Measurements from ENCODE around the gene NDUFB10.

The NDUFB10 gene

DNA sequence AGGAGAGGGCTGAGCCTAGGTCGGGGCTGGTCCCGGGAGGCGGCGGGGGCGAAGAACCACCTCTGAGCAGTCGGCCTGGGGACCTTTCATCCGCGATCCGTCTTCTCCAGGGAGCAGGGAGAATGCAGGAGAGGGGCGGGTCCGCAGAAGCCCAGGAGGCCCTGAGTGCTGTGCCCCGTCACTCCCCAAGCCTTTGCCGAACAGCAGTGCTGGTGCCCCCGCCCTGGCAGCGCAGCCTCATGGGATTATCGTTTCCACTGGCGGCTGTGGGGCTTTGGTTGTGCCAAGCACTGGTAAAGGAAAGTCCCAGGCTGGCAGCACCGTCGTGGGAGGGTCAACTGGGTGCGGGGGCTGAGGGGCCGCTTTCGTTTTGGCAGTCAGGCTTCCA lies 13.1 kb downstream of the NDUFB10 start:
- TF ChIP-seq, protein P1, sequence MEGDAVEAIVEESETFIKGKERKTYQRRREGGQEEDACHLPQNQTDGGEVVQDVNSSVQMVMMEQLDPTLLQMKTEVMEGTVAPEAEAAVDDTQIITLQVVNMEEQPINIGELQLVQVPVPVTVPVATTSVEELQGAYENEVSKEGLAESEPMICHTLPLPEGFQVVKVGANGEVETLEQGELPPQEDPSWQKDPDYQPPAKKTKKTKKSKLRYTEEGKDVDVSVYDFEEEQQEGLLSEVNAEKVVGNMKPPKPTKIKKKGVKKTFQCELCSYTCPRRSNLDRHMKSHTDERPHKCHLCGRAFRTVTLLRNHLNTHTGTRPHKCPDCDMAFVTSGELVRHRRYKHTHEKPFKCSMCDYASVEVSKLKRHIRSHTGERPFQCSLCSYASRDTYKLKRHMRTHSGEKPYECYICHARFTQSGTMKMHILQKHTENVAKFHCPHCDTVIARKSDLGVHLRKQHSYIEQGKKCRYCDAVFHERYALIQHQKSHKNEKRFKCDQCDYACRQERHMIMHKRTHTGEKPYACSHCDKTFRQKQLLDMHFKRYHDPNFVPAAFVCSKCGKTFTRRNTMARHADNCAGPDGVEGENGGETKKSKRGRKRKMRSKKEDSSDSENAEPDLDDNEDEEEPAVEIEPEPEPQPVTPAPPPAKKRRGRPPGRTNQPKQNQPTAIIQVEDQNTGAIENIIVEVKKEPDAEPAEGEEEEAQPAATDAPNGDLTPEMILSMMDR (IDR thresholded peaks at IDR 0.05; ENCODE audit: low read depth, low read length), result no peak
- no peaks in the 10 kb centered on the region for H3K9me3 ChIP-seq (ENCODE audit: severe bottlenecking)
- no peaks in the 10 kb centered on the region for H3K27me3 ChIP-seq (ENCODE audit: insufficient read depth, low read depth, severe bottlenecking)
- H3K4me3 ChIP-seq (ENCODE audit: low read depth, low read length), result peak overlapping the region; percentile 76
- DNase-seq, result no peak
- peak overlapping the region; percentile 73 for H3K27ac ChIP-seq
- H3K36me3 ChIP-seq, result peaks cover 36% of the 10 kb centered on the region

DNA sequence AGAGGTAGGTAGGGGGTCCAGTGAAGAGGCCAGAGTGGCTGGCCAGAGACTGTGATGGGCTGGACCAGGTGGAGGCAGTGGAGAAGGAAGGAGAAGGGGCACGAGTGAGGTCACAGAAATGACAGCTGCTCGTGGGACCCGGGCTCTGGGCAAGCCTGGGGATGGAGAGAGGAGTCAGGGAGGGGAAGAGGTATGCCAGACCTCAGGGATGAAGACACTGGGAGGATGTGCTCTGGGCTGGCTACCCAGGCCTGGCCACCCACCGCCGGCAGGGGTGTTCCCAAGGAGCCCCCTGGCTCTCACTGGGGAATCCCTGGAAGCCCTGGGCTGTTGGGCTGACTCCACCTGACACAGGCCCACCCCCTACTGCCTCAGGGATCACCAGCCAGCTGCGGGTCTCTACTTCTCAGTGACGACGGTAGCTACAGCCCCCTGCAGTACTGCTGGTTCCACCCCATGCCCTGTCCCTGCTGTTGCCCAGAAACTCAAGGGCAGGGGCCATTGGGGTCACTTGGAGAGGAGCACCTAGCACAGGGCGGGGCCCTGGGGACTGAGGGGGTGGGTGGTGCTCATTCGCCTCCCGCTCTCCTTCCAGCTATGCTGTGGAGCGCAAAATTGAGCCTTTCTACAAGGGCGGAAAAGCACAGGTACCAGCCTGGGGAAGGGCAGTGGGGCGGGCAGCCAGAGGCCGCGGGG lies 14.3 kb downstream of the NDUFB10 start:
- TF ChIP-seq, protein P1 (IDR thresholded peaks at IDR 0.05; ENCODE audit: low read depth, low read length), result no peak
- no peak for DNase-seq
- H3K9me3 ChIP-seq (ENCODE audit: severe bottlenecking), result no peaks in the 10 kb centered on the region
- H3K27me3 ChIP-seq (ENCODE audit: insufficient read depth, low read depth, severe bottlenecking), result no peaks in the 10 kb centered on the region
- H3K27ac ChIP-seq, result no peak overlapping the region
- peaks cover 47% of the 10 kb centered on the region for H3K36me3 ChIP-seq
- H3K4me3 ChIP-seq (ENCODE audit: low read depth, low read length), result no peak overlapping the region

DNA sequence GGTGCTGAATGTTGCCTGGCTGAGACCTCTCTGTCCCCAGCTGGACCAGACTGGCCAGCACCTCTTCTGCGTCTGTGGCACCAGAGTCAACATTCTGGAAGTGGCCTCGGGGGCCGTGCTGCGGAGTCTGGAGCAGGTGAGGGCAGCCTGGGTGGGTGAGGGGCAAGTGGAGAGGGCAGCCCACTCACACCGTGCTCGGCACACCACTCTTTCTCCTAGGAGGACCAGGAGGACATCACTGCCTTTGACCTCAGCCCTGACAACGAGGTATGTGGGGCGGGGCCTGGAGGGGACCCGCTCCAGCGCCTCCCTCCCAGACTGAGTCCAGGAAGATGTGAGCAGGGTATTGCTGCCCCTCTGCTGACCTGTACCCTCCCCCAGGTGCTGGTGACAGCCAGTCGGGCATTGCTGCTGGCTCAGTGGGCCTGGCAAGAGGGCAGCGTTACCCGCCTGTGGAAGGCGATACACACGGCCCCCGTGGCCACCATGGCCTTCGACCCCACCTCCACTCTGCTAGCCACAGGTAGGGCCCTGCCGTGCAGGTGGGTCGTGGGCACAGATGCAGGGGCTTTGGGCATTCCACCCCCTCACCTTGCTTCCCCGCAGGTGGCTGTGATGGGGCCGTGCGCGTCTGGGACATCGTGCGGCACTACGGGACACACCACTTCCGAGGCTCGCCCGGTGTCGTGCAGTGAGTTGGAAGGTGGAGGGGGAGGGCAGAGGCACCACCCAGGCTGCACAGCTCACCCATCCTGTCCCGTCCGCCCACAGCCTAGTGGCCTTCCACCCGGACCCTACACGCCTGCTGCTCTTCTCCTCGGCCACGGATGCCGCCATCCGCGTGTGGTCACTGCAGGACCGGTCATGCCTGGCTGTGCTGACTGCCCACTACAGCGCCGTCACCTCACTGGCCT lies 15.1 kb downstream of the NDUFB10 start:
- H3K4me3 ChIP-seq (ENCODE audit: low read depth, low read length), result no peak overlapping the region
- no peak for DNase-seq
- no peaks in the 10 kb centered on the region for H3K27me3 ChIP-seq (ENCODE audit: insufficient read depth, low read depth, severe bottlenecking)
- TF ChIP-seq, protein P1 (IDR thresholded peaks at IDR 0.05; ENCODE audit: low read depth, low read length), result no peak
- H3K36me3 ChIP-seq, result peaks cover 54% of the 10 kb centered on the region
- no peak overlapping the region for H3K27ac ChIP-seq
- H3K9me3 ChIP-seq (ENCODE audit: severe bottlenecking), result no peaks in the 10 kb centered on the region

DNA sequence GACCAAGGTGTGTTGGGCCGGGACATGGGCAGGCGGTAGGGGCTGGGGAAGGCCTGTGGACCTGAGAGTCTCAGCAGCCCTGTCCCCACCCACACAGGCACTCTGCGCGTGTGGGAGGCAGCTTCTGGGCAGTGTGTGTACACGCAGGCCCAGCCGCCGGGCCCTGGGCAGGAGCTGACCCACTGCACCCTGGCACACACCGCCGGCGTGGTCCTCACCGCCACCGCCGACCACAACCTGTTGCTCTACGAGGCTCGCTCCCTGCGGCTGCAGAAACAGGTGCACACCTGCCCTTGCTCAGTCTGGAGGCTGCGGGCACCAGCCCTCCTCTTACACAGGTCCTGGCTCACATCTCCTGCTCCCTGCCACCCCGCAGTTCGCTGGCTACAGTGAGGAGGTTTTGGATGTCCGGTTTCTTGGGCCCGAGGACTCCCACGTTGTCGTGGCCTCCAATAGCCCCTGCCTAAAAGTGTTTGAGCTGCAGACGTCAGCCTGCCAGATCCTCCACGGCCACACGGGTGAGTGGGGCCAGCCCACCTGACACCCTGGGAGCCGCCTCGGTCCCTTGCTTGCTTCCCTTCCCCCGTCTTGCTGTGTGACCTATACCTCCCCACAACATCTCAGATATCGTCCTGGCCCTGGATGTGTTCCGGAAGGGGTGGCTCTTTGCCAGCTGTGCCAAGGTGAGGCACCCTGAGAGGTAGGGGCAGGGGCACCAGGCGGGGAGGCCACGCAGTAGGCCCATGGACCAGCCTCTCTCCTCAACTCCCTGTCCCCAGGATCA lies 16.3 kb downstream of the NDUFB10 start:
- peaks cover 61% of the 10 kb centered on the region for H3K36me3 ChIP-seq
- no peak overlapping the region for H3K4me3 ChIP-seq (ENCODE audit: low read depth, low read length)
- TF ChIP-seq, protein P1 (IDR thresholded peaks at IDR 0.05; ENCODE audit: low read depth, low read length), result no peak
- no peaks in the 10 kb centered on the region for H3K9me3 ChIP-seq (ENCODE audit: severe bottlenecking)
- no peaks in the 10 kb centered on the region for H3K27me3 ChIP-seq (ENCODE audit: insufficient read depth, low read depth, severe bottlenecking)
- no peak for DNase-seq
- no peak overlapping the region for H3K27ac ChIP-seq

DNA sequence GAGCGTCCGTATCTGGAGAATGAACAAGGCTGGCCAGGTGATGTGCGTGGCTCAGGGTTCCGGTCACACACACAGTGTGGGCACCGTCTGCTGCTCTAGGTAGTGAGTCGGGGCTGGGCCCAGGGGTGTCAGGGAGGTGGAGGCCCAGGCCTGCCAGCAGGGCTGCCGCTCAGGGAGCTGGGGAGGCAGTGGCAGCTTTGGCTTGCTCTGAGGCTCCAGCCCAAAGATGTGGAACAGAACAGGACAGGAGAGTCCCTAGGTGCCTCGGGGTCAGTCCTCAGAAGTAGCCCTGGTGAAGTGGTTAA lies 16.8 kb downstream of the NDUFB10 start:
- TF ChIP-seq, protein P1 (IDR thresholded peaks at IDR 0.05; ENCODE audit: low read depth, low read length), result no peak
- no peak overlapping the region for H3K27ac ChIP-seq
- no peaks in the 10 kb centered on the region for H3K9me3 ChIP-seq (ENCODE audit: severe bottlenecking)
- H3K36me3 ChIP-seq, result peaks cover 61% of the 10 kb centered on the region
- no peak for DNase-seq
- no peak overlapping the region for H3K4me3 ChIP-seq (ENCODE audit: low read depth, low read length)
- H3K27me3 ChIP-seq (ENCODE audit: insufficient read depth, low read depth, severe bottlenecking), result no peaks in the 10 kb centered on the region

Measured in WERI-Rb-1 (cell line).